HepG2 (cell line): ENCODE data around the gene KLHDC4.

Experiments used
- ATF3 ChIP-seq: sonication (generic); formaldehyde crosslinking; IDR thresholded peaks from 2 replicates; pipeline ENCODE4 v1.4.0; 2020; ENCODE audit warnings: missing genetic modification reagents
- DRAP1 ChIP-seq: IDR thresholded peaks from 2 replicates; pipeline ENCODE4 v1.6.1; 2016; ENCODE audit warnings: missing genetic modification reagents, missing compliant biosample characterization
- GTF2F1 ChIP-seq: fragments of 150-350 bp; IDR thresholded peaks from 2 replicates; pipeline ENCODE4 v1.6.1; 2014; ENCODE audit warnings: low read length
- JUND ChIP-seq: sonication (generic); formaldehyde crosslinking; IDR thresholded peaks from 2 replicates; pipeline ENCODE4 v1.8.0; 2022; ENCODE audit warnings: mild to moderate bottlenecking, missing genetic modification reagents
- NR0B2 ChIP-seq: sonication (generic); formaldehyde crosslinking; IDR thresholded peaks from 2 replicates; pipeline ENCODE4 v1.4.0; 2020; ENCODE audit warnings: mild to moderate bottlenecking, missing genetic modification reagents
- PAF1 ChIP-seq: IDR thresholded peaks from 2 replicates; pipeline ENCODE4 v1.6.1; 2016; ENCODE audit warnings: missing genetic modification reagents, missing compliant biosample characterization
- TARDBP ChIP-seq: sonication (generic); formaldehyde crosslinking; IDR thresholded peaks from 2 replicates; pipeline ENCODE4 v1.8.0; 2022; ENCODE audit warnings: mild to moderate bottlenecking, missing genetic modification reagents
- TRIM22 ChIP-seq: fragments of 450-650 bp; IDR thresholded peaks from 2 replicates; pipeline ENCODE4 v1.6.1; 2017
- ZNF20 ChIP-seq: sonication (generic); formaldehyde crosslinking; IDR thresholded peaks from 2 replicates; pipeline ENCODE4 v1.4.0; 2020; ENCODE audit warnings: mild to moderate bottlenecking, moderate library complexity, missing genetic modification reagents
- ZNF274 ChIP-seq: sonication (generic); formaldehyde crosslinking; IDR thresholded peaks from 2 replicates; pipeline ENCODE4 v1.5.1; 2020; ENCODE audit warnings: mild to moderate bottlenecking, missing genetic modification reagents
- ZNF558 ChIP-seq: sonication (generic); formaldehyde crosslinking; IDR thresholded peaks from 2 replicates; pipeline ENCODE4 v1.9.0; 2022; ENCODE audit warnings: mild to moderate bottlenecking, missing genetic modification reagents, borderline replicate concordance
- ZNF572 ChIP-seq: sonication (generic); formaldehyde crosslinking; IDR thresholded peaks from 2 replicates; pipeline ENCODE4 v1.5.1; 2020; ENCODE audit warnings: mild to moderate bottlenecking, missing genetic modification reagents
- ZNF772 ChIP-seq: sonication (generic); formaldehyde crosslinking; IDR thresholded peaks from 2 replicates; pipeline ENCODE4 v1.5.0; 2020; ENCODE audit warnings: mild to moderate bottlenecking, missing genetic modification reagents
- TF ChIP-seq, protein P1 (sequence below): sonication (generic); formaldehyde crosslinking; IDR thresholded peaks from 2 replicates; pipeline ENCODE4 v1.5.0; 2020; ENCODE audit warnings: mild to moderate bottlenecking, missing genetic modification reagents, moderate library complexity

- TF ChIP-seq NR0B2 (CRISPR knock-in tag) (no peak), ZNF558 (CRISPR knock-in tag) (no peak), JUND (CRISPR knock-in tag) (no peak), TARDBP (no peak), TRIM22 (no peak), ZNF772 (CRISPR knock-in tag) (no peak), ZNF572 (no peak), ZNF20 (CRISPR knock-in tag) (no peak), GTF2F1 (no peak), ZNF274 (CRISPR knock-in tag) (no peak), ATF3 (no peak), PAF1 (CRISPR knock-in tag) (no peak), DRAP1 (no peak)
- TF ChIP-seq, protein P1, sequence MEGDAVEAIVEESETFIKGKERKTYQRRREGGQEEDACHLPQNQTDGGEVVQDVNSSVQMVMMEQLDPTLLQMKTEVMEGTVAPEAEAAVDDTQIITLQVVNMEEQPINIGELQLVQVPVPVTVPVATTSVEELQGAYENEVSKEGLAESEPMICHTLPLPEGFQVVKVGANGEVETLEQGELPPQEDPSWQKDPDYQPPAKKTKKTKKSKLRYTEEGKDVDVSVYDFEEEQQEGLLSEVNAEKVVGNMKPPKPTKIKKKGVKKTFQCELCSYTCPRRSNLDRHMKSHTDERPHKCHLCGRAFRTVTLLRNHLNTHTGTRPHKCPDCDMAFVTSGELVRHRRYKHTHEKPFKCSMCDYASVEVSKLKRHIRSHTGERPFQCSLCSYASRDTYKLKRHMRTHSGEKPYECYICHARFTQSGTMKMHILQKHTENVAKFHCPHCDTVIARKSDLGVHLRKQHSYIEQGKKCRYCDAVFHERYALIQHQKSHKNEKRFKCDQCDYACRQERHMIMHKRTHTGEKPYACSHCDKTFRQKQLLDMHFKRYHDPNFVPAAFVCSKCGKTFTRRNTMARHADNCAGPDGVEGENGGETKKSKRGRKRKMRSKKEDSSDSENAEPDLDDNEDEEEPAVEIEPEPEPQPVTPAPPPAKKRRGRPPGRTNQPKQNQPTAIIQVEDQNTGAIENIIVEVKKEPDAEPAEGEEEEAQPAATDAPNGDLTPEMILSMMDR (CRISPR knock-in tag) = no peak
Observed at GRCh38 chr16:87710887-87711286, 54.9 kb downstream of the KLHDC4 start.
